Heart right ventricle (tissue), 16 donors: ENCODE data around the gene BMX. TPM values are rescaled to one million over a fixed set of nuclear protein-coding genes. Genes with fewer than 3 reads are reported as not detected.

ENCODE experiments used
- ATAC-seq, 8 donors: fragments of 200-7000 bp; cut with Tn5 transposase; one replicate each; pipeline ENCODE4 v1.9.1; 2020; ENCODE audit warnings: mild to moderate bottlenecking in 8 of 8, moderate library complexity in 8 of 8, moderate number of reproducible peaks in 1 of 8
- DNase-seq, 2 donors: peaks; one replicate each; pipeline ENCODE4 v3.0.0-alpha.2; 2020
- H3K27ac ChIP-seq, 10 donors: fragments of 200-600 bp; sonication (generic) in 2 of 10; one replicate each; pipeline versions ENCODE4 v1.5.0 to v1.8.0; 2020 to 2022; ENCODE audit warnings: mild to moderate bottlenecking in 3 of 10
- H3K27me3 ChIP-seq, 7 donors: fragments of 200-600 bp; one replicate each; pipeline ENCODE4 v1.8.0; 2021 to 2022; ENCODE audit warnings: mild to moderate bottlenecking in 2 of 7
- H3K36me3 ChIP-seq, 9 donors: fragments of 200-600 bp; sonication (generic) in 1 of 9; one replicate each; pipeline versions ENCODE4 v1.5.0 to v1.8.0; 2020 to 2022; ENCODE audit warnings: mild to moderate bottlenecking in 2 of 9
- H3K4me1 ChIP-seq, 9 donors: fragments of 200-600 bp; sonication (generic) in 1 of 9; one replicate each; pipeline versions ENCODE4 v1.5.0 to v1.8.0; 2020 to 2022; ENCODE audit warnings: mild to moderate bottlenecking in 4 of 9
- H3K4me3 ChIP-seq, 10 donors: fragments of 200-600 bp; sonication (generic) in 2 of 10; one replicate each; pipeline versions ENCODE4 v1.5.0 to v1.8.0; 2020 to 2022; ENCODE audit warnings: mild to moderate bottlenecking in 7 of 10, moderate library complexity in 2 of 10
- H3K9me3 ChIP-seq, 11 donors: fragments of 200-600 bp in 10 of 11; sonication (generic) in 2 of 11; one replicate each; pipeline versions ENCODE4 v1.5.0 to v1.8.0; 2013 to 2022; ENCODE audit warnings: mild to moderate bottlenecking in 2 of 11, control low read depth in 1 of 11, moderate library complexity in 1 of 11
- CTCF ChIP-seq, 9 donors: fragments of 200-600 bp; sonication (generic) in 2 of 9; IDR thresholded peaks; one replicate each; pipeline versions ENCODE4 v1.5.0 to v1.8.0; 2021 to 2022; ENCODE audit warnings: antibody characterized with exemption in 9 of 9, mild to moderate bottlenecking in 5 of 9, moderate library complexity in 1 of 9
- WGBS, 2 donors: extraction: QIAGEN DNeasy Blood & Tissue Kit; methylation state at CpG; one replicate each; pipeline ENCODE4 v1.1.7; 2013; ENCODE audit warnings: inconsistent platforms in 1 of 2; 5-methylcytosine and 5-hydroxymethylcytosine counted together
- intact Hi-C, 10 donors: fragments of 100-400 bp; cut with DNase I; formaldehyde crosslinking; loops; one replicate each; pipeline versions ENCODE4 v1.11.1 to v1.14.2; 2022
- polyA plus RNA-seq, 2 donors: library from polyadenylated mRNA; stranded (reverse); fragments of 200-250 nt; gene quantifications; one replicate each; pipeline ENCODE4 v1.2.3, GENCODE V29; 2013
- total RNA-seq, 10 donors: library from RNA; stranded (reverse); fragmentation: NEBNext Ultra II Directional in 3 of 10; extraction: Animal tissue kit (Norgen Biotek cat#: 25700) in 3 of 10; gene quantifications; one replicate each; pipeline versions ENCODE4 v1.2.1 to v1.2.4, GENCODE V29; 2021 to 2023
- donor health status: Arrhythmogenic right ventricular cardiomyopathy.
- donor health status: ischemic (EF 13 %, LVEDD 7.1; RV severe dilation, severe dysfunction).
- donor health status: healthy with polysubstance abuse.
- donor health status: DM: no; HTN: yes; CAD: no.
- donor health status: DM: no; HTN: no; CAD: no.
- donor health status: ischemic (EF 25% LVEDD 6.9; RV normal size, moderate dysfunction).
- donor health status: ischemic (EF 25% LVEDD 5.7; RV mildly dilated, moderate dysfunction).
- donor health status: healthy.
- donor health status: DM: yes; HTN: yes; CAD: no.
- donor health status: Ischemic cardiomyopathy.
- donor health status: ischemic (EF 35%, LVEDD 5.7; RV mildly dilated, moderate dysfunction).
- donor health status: nonischemic (EF 11% LVEDD 7.7; RV severe dilation, severe dysfunction).
- donor health status: DM: yes; HTN: yes; CAD: no.
- donor health status: PGD.
- donor health status: ischemic (EF 29% LVEDD 5.4; RV normal size, mild dysfunction).
- donor health status: nonischemic (EF 23%, LVEDD 6.1; RV moderate dilation, normal function).

The BMX gene
- total and polyA plus RNA-seq, 12 donors: 0.97 to 6.1 (median 2.7) TPM

DNA sequence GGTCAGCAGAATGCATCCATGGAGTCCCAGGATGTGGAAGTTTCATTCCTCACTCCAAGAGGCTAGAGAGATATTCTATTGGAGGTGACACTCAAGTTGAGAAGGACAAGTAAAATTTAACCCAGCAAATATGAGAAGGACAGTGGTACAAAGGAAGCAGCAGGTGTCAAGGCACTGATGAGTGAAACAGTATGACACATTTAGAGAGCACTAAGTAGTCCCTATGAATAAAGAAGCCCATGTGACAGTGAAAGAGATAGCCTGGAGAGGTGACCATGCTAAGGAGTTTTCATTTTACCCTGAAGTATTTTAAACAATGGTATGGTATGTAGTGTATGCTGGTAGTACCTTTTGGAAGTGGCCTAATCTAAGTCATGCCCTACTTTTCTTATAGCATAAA lies 9.2 kb downstream of the BMX start:
- H3K4me1 ChIP-seq: peaks cover 0 to 4% (median 0%) of the 10 kb centered on the region in 9 donors
- no peak overlapping the region for H3K27ac ChIP-seq
- intact Hi-C loops: no loop called here
- H3K36me3 ChIP-seq: no peaks in the 10 kb centered on the region
- ATAC-seq: no peak
- H3K9me3 ChIP-seq: no peaks in the 10 kb centered on the region
- no peak for DNase-seq
- peaks cover 0 to 68% (median 0%) of the 10 kb centered on the region in 7 donors for H3K27me3 ChIP-seq
- TF ChIP-seq CTCF (IDR thresholded peaks at IDR 0.05): no peak
- H3K4me3 ChIP-seq: no peak overlapping the region

- WGBS, 2 donors: 56 to 67% methylated on average over 1 of the region's 1 CpG
- DNase-seq (no peak), ATAC-seq (no peak)
- Histone ChIP-seq H3K4me1 (peaks cover 0 to 6% (median 0%) of the 10 kb centered on the region in 9 donors), H3K27ac (no peak overlapping the region), H3K27me3 (peaks cover 0 to 68% (median 0%) of the 10 kb centered on the region in 7 donors), H3K4me3 (no peak overlapping the region), H3K36me3 (no peaks in the 10 kb centered on the region), H3K9me3 (no peaks in the 10 kb centered on the region)
- TF ChIP-seq CTCF (IDR thresholded peaks at IDR 0.05): no peak
- intact Hi-C loops: no loop called here
Observed at GRCh38 chrX:15511563-15511962, 11.0 kb downstream of the BMX start.

DNA sequence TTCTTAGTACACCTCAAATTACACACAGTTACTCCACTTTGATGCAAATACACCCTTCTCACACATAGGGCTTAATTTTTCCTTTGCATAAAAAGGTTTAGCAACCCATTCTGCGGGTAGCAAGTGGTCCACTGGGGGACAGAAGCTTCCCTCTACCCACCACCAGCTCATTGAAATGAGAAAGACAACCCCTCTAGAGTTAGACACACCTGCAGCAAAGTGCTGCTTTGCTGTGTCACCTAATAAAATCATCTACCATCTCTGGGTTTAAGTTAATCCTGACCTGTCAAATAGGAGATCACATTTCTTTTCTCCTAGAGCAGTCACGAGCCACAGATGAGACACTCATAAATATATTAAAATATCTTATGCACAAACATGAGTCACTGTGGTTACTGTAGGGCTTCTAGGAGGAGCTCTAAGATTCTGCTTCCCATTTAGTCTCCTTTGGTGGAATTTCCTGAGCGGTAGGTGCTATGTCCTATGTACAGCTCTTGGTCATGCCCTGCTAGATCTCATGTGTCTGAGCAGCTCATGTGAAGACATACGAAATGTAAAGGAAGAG lies 11.9 kb downstream of the BMX start:
- Histone ChIP-seq H3K27me3 (peaks cover 0 to 68% (median 0%) of the 10 kb centered on the region in 7 donors), H3K4me1 (peaks cover 0 to 6% (median 0%) of the 10 kb centered on the region in 9 donors), H3K9me3 (no peaks in the 10 kb centered on the region), H3K4me3 (no peak overlapping the region), H3K36me3 (no peaks in the 10 kb centered on the region), H3K27ac (no peak overlapping the region)
- ATAC-seq (no peak), DNase-seq (no peak)
- TF ChIP-seq CTCF (IDR thresholded peaks at IDR 0.05): no peak
- WGBS, 2 donors: 93 to 94% methylated on average over 4 of the region's 4 CpGs
- intact Hi-C loops: no loop called here

- DNase-seq: no peak
- Histone ChIP-seq H3K36me3 (no peaks in the 10 kb centered on the region), H3K4me1 (peaks cover 0 to 6% (median 0%) of the 10 kb centered on the region in 9 donors), H3K27ac (no peak overlapping the region), H3K4me3 (no peak overlapping the region), H3K27me3 (peaks cover 0 to 73% (median 0%) of the 10 kb centered on the region in 7 donors), H3K9me3 (no peaks in the 10 kb centered on the region)
- 94 to 97% methylated on average over 1 of the region's 1 CpG for WGBS, 2 donors
- intact Hi-C loops: no loop called here
- TF ChIP-seq CTCF (IDR thresholded peaks at IDR 0.05): no peak
- ATAC-seq: no peak
Observed at GRCh38 chrX:15514279-15514678, 13.7 kb downstream of the BMX start.
